K562 (cell line): ENCODE data around the gene GRIN1. TPM values are rescaled to one million over a fixed set of nuclear protein-coding genes. Genes with fewer than 3 reads are reported as not detected.
A peak's percentile ranks its signal among the peaks of the same experiment; 100 is the strongest.

ENCODE experiments used
- ATAC-seq: fragments of 200-7000 bp; cut with Tn5 transposase; 3 replicates; pipeline ENCODE4 v1.9.1; 2020; ENCODE audit warnings: moderate library complexity
- BruUV-seq: library from RNA; stranded (reverse); fragments of 400-500 nt; replicated peaks from 2 replicates; lab custom pipeline; 2021; lab: Mats Ljungman, UMichigan
- CTCF ChIA-PET: fragments of 300-600 bp; formaldehyde crosslinking; extraction: SDS; loops from one replicate; lab custom pipeline; 2021; ENCODE audit warnings: low intra/inter-chr PET ratio; lab: Yijun Ruan, JAX
- POLR2A ChIA-PET: fragments of 300-600, 350-650 bp; sonication (Branson Sonifier 250); formaldehyde crosslinking; extraction: SDS; loops from one replicate; lab custom pipeline; 2021; ENCODE audit warnings: antibody characterized with exemption, inconsistent platforms; lab: Yijun Ruan, JAX
- DNase-seq, 4 experiments: peaks; one replicate each; pipeline versions ENCODE4 v3.0.0 to v3.0.0-alpha.2; 2011 to 2018; ENCODE audit warnings: low spot score in 3 of 4, mixed read lengths in 3 of 4; ENCODE audit errors: extremely low read depth in 1 of 4
- FAIRE-seq: peaks from 2 replicates; lab custom pipeline; 2011; peaks lifted over from hg19 to GRCh38; lab: Jason Lieb, UNC
- H2AFZ ChIP-seq: 2 replicates; pipeline ENCODE4 v1.6.0; 2011; ENCODE audit warnings: low read depth, low read length, control low read depth, inconsistent platforms
- H3K27ac ChIP-seq: fragments of 200-600 bp; 3 replicates; pipeline ENCODE4 v1.8.0; 2011; ENCODE audit warnings: low read depth, mild to moderate bottlenecking, control low read depth, inconsistent platforms, low read length, moderate library complexity, mixed read lengths; ENCODE audit errors: extremely low read depth
- H3K27me3 ChIP-seq, 2 experiments: fragments of 300-600 bp in 1 of 2; 2 replicates in 1 of 2; 3 replicates in 1 of 2; pipeline versions ENCODE4 v1.6.0 to v1.8.0; 2011; ENCODE audit warnings: inconsistent platforms in 2 of 2, low read length in 2 of 2, mild to moderate bottlenecking in 1 of 2, mixed read lengths in 1 of 2, moderate library complexity in 1 of 2; ENCODE audit not compliant: control insufficient read depth in 2 of 2, insufficient read depth in 2 of 2
- H3K36me3 ChIP-seq: fragments of 300-600 bp; 3 replicates; pipeline ENCODE4 v1.8.0; 2011; ENCODE audit warnings: mild to moderate bottlenecking, low read length, inconsistent platforms; ENCODE audit not compliant: control insufficient read depth, insufficient read depth
- H3K4me1 ChIP-seq, 2 experiments: fragments of 200-600 bp in 1 of 2; replicated peaks in 1 of 2; 2 replicates in 1 of 2; 3 replicates in 1 of 2; pipeline versions ENCODE4 v1.5.1 to v1.8.0; 2011; ENCODE audit warnings: inconsistent platforms in 2 of 2, low read length in 2 of 2, mild to moderate bottlenecking in 1 of 2, mixed read lengths in 1 of 2, moderate library complexity in 1 of 2; ENCODE audit not compliant: control insufficient read depth in 2 of 2, insufficient read depth in 2 of 2
- H3K4me2 ChIP-seq: 2 replicates; pipeline ENCODE4 v1.6.1; 2011; ENCODE audit warnings: low read length, control low read depth, inconsistent platforms, mixed read lengths; ENCODE audit not compliant: insufficient read depth
- H3K4me3 ChIP-seq: fragments of 200-600 bp; sonication (generic), shearing (Covaris generic); 2 replicates; pipeline ENCODE4 v1.5.1; 2016; ENCODE audit warnings: control low read depth, inconsistent platforms
- H3K79me2 ChIP-seq: fragments of 200-600 bp; 3 replicates; pipeline ENCODE4 v1.8.0; 2011; ENCODE audit warnings: low read length, inconsistent platforms; ENCODE audit not compliant: control insufficient read depth, insufficient read depth
- H3K9ac ChIP-seq, 2 experiments: 2 replicates each; pipeline versions ENCODE4 v1.6.0 to v1.6.1; 2011; ENCODE audit warnings: low read depth in 2 of 2, low read length in 2 of 2, control low read depth in 1 of 2, inconsistent platforms in 1 of 2, mild to moderate bottlenecking in 1 of 2, mixed read lengths in 1 of 2; ENCODE audit not compliant: insufficient read depth in 1 of 2
- H3K9me1 ChIP-seq: one replicate; pipeline ENCODE4 v1.6.0; 2011; ENCODE audit warnings: inconsistent platforms, mild to moderate bottlenecking, low read length, moderate library complexity; ENCODE audit not compliant: control insufficient read depth, insufficient read depth
- H3K9me3 ChIP-seq: replicated peaks from 2 replicates; pipeline ENCODE4 v1.5.1; 2011; ENCODE audit warnings: low read depth, low read length, inconsistent platforms; ENCODE audit not compliant: control insufficient read depth, insufficient read depth
- H4K20me1 ChIP-seq: replicated peaks from 2 replicates; pipeline ENCODE4 v1.6.1; 2011; ENCODE audit warnings: low read length, inconsistent platforms, mixed read lengths; ENCODE audit not compliant: control insufficient read depth, insufficient read depth
- BRD9 ChIP-seq: fragments of 450-650 bp; IDR thresholded peaks from 2 replicates; pipeline ENCODE4 v1.6.1; 2018; ENCODE audit warnings: low read depth; ENCODE audit not compliant: partially characterized antibody
- CC2D1A ChIP-seq: fragments of 450-650 bp; IDR thresholded peaks from 2 replicates; pipeline ENCODE4 v1.6.1; 2017; ENCODE audit warnings: mild to moderate bottlenecking
- MAFG ChIP-seq: fragments of 450-650 bp; conservative IDR thresholded peaks from 2 replicates; pipeline ENCODE4 v1.6.1; 2016; ENCODE audit warnings: missing genetic modification characterization, missing compliant biosample characterization
- NEUROD1 ChIP-seq: fragments of 150-350 bp; IDR thresholded peaks from 2 replicates; pipeline ENCODE4 v1.6.1; 2014; ENCODE audit warnings: borderline replicate concordance, low read length, low read depth; ENCODE audit not compliant: partially characterized antibody
- POLR2G ChIP-seq: fragments of 200-400 bp; formaldehyde crosslinking; IDR thresholded peaks from 2 replicates; pipeline ENCODE4 v1.6.1; 2017; ENCODE audit warnings: low read depth, mild to moderate bottlenecking, antibody characterized with exemption, low read length, moderate library complexity
- RBM22 ChIP-seq: fragments of 200-400 bp; formaldehyde crosslinking; IDR thresholded peaks from 2 replicates; pipeline ENCODE4 v1.6.1; 2018; ENCODE audit warnings: low read length, low read depth; ENCODE audit not compliant: poor library complexity, severe bottlenecking
- RNF2 ChIP-seq: sonication (generic); IDR thresholded peaks from 2 replicates; pipeline ENCODE4 v1.6.1; 2016
- SMAD2 ChIP-seq: fragments of 150-350 bp; IDR thresholded peaks from 2 replicates; pipeline ENCODE4 v1.6.1; 2014; ENCODE audit warnings: low read depth, mild to moderate bottlenecking, low read length
- TBL1XR1 ChIP-seq, 2 experiments: IDR thresholded peaks; 2 replicates each; pipeline ENCODE4 v1.6.1; 2012; ENCODE audit warnings: improper control_type of control experiment in 2 of 2, low read length in 2 of 2, mild to moderate bottlenecking in 1 of 2
- WGBS: fragments of 100-300 bp; shearing (Covaris generic); methylation state at CpG from one replicate; pipeline ENCODE4 v1.1.6; 2016; ENCODE audit warnings: low coverage, mixed read lengths; ENCODE audit not compliant: insufficient coverage; ENCODE audit errors: missing lambda C conversion rate; 5-methylcytosine and 5-hydroxymethylcytosine counted together
- in situ Hi-C: fragments of 300-500 bp; cut with MboI; formaldehyde crosslinking; loops from 4 replicates; pipeline ENCODE4 v1.15.0; 2018; ENCODE audit warnings: inconsistent platforms, mixed read lengths
- intact Hi-C: fragments of 100-400 bp; cut with micrococcal nuclease; formaldehyde crosslinking; loops from 2 replicates; pipeline ENCODE4 v1.14.2; 2022
- polyA plus RNA-seq, 8 experiments: library from polyadenylated mRNA; depleted of rRNA in 4 of 8; stranded (reverse) in 5 of 8; unstranded in 3 of 8; fragments of >200 nt; fragmentation: Nextera tagmentation in 2 of 8; fragmentation: Illumina TruSeq in 1 of 8; extraction: Ambion mirVana in 2 of 8; extraction: Trizol in 1 of 8; gene quantifications; 2 replicates each; pipeline versions ENCODE4 v1.2.1 to v1.2.3, GENCODE V29; 2011 to 2014; ENCODE audit warnings: inconsistent platforms in 1 of 8, missing spikeins in 1 of 8
- total RNA-seq, 7 experiments: library from RNA; depleted of rRNA in 6 of 7; stranded (reverse); fragments of >200 nt in 6 of 7; fragmentation: Illumina TruSeq in 2 of 7; extraction: Trizol in 2 of 7; gene quantifications; 2 replicates each; pipeline versions ENCODE4 v1.2.1 to v1.2.3, GENCODE V29; 2011 to 2021; ENCODE audit warnings: low replicate concordance in 1 of 7
- TF ChIP-seq, protein P1 (sequence below): fragments of 250-450 bp; sonication (Bioruptor Pico); IDR thresholded peaks from 2 replicates; pipeline ENCODE4 v1.8.0; 2021; ENCODE audit warnings: moderate library complexity, mild to moderate bottlenecking, inconsistent platforms
- TF ChIP-seq, protein P2 (sequence below): fragments of 450-650 bp; IDR thresholded peaks from 2 replicates; pipeline ENCODE4 v1.6.1; 2018; ENCODE audit not compliant: partially characterized antibody
- TF ChIP-seq, protein P3 (sequence below): fragments of 250-450 bp; sonication (Bioruptor Pico); IDR thresholded peaks from 2 replicates; pipeline ENCODE4 v1.5.1; 2021; ENCODE audit warnings: mild to moderate bottlenecking
- TF ChIP-seq, protein P4 (sequence below): IDR thresholded peaks from 2 replicates; pipeline ENCODE4 v1.6.1; 2011; ENCODE audit not compliant: insufficient read length; ENCODE audit errors: extremely low read depth

The GRIN1 gene
- total and polyA plus RNA-seq, 9 of the 15 experiments (the other 6 are each of a cell fraction or from before 2014, with no cell fraction given), result 0.03 to 0.35 (median 0.16) TPM; not detected in 6

DNA sequence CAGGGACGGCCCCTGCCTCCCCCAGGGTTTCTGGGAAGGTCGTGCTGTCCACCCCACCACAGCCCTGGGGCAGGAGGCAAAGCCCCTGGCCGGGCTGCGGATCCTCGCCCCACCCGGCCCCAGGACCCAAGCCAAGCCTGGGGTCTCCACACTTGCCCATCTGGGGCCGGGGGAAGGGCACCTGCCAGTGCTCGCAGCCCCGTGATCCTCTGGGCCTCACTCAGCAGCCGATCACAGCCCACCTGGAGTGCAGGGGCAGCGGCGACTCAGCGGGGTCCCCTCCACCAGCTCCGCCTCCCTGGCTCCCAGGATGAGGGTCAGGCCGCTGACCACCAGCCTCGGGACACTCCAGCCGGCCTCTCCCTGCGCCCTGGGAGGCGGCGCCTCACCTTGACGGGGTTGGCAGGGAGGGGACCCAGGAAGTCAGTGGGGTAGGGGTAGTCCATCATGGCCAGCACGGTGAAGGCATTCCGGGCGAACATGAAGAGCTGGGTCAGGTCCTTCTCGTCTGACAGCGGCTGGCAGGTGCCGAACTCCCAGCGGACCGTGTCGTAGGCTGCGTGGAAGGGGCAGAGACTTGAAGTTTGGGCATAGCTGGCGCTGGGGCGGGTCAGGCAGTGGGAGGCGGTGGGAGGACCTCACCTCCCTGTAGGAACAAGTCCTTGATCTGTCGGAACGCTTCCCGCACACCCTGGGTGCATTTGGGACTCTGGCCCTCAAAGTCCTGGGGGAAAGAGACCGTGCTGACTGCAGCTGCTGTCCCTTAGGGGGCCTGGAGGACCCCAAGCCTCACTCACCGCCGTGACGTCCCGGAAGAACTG, 26.2 kb upstream of the GRIN1 start:
- peaks cover 18 to 88% of the 10 kb centered on the region in 2 experiments for H3K4me1 ChIP-seq
- no peak for ATAC-seq
- no peak overlapping the region for H3K4me2 ChIP-seq
- no peak for TF ChIP-seq RBM22
- no peak for TF ChIP-seq CC2D1A
- TF ChIP-seq, protein P1, sequence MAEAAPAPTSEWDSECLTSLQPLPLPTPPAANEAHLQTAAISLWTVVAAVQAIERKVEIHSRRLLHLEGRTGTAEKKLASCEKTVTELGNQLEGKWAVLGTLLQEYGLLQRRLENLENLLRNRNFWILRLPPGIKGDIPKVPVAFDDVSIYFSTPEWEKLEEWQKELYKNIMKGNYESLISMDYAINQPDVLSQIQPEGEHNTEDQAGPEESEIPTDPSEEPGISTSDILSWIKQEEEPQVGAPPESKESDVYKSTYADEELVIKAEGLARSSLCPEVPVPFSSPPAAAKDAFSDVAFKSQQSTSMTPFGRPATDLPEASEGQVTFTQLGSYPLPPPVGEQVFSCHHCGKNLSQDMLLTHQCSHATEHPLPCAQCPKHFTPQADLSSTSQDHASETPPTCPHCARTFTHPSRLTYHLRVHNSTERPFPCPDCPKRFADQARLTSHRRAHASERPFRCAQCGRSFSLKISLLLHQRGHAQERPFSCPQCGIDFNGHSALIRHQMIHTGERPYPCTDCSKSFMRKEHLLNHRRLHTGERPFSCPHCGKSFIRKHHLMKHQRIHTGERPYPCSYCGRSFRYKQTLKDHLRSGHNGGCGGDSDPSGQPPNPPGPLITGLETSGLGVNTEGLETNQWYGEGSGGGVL (CRISPR knock-in tag), result no peak
- no peak for TF ChIP-seq SMAD2
- no peak for TF ChIP-seq TBL1XR1 (IDR thresholded peaks at IDR 0.05; ENCODE audit: low read length in 2 of 2)
- peak; percentile 31 for TF ChIP-seq POLR2G
- no peak for TF ChIP-seq NEUROD1
- TF ChIP-seq, protein P2, sequence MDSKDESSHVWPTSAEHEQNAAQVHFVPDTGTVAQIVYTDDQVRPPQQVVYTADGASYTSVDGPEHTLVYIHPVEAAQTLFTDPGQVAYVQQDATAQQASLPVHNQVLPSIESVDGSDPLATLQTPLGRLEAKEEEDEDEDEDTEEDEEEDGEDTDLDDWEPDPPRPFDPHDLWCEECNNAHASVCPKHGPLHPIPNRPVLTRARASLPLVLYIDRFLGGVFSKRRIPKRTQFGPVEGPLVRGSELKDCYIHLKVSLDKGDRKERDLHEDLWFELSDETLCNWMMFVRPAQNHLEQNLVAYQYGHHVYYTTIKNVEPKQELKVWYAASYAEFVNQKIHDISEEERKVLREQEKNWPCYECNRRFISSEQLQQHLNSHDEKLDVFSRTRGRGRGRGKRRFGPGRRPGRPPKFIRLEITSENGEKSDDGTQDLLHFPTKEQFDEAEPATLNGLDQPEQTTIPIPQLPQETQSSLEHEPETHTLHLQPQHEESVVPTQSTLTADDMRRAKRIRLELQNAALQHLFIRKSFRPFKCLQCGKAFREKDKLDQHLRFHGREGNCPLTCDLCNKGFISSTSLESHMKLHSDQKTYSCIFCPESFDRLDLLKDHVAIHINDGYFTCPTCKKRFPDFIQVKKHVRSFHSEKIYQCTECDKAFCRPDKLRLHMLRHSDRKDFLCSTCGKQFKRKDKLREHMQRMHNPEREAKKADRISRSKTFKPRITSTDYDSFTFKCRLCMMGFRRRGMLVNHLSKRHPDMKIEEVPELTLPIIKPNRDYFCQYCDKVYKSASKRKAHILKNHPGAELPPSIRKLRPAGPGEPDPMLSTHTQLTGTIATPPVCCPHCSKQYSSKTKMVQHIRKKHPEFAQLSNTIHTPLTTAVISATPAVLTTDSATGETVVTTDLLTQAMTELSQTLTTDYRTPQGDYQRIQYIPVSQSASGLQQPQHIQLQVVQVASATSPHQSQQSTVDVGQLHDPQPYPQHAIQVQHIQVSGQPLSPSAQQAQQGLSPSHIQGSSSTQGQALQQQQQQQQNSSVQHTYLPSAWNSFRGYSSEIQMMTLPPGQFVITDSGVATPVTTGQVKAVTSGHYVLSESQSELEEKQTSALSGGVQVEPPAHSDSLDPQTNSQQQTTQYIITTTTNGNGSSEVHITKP, result no peak
- TF ChIP-seq, protein P3, sequence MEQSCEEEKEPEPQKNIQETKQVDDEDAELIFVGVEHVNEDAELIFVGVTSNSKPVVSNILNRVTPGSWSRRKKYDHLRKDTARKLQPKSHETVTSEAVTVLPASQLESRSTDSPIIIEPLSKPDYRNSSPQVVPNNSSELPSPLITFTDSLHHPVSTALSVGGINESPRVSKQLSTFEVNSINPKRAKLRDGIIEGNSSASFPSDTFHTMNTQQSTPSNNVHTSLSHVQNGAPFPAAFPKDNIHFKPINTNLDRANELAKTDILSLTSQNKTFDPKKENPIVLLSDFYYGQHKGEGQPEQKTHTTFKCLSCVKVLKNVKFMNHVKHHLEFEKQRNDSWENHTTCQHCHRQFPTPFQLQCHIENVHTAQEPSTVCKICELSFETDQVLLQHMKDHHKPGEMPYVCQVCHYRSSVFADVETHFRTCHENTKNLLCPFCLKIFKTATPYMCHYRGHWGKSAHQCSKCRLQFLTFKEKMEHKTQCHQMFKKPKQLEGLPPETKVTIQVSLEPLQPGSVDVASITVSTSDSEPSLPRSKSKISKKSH (CRISPR knock-in tag), result no peak
- TF ChIP-seq RNF2, result no peak
- TF ChIP-seq, protein P4, sequence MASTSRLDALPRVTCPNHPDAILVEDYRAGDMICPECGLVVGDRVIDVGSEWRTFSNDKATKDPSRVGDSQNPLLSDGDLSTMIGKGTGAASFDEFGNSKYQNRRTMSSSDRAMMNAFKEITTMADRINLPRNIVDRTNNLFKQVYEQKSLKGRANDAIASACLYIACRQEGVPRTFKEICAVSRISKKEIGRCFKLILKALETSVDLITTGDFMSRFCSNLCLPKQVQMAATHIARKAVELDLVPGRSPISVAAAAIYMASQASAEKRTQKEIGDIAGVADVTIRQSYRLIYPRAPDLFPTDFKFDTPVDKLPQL, result no peak
- TF ChIP-seq MAFG (tag), result no peak
- no peak for TF ChIP-seq BRD9

More for the DNA sequence above, 26.2 kb upstream of the GRIN1 start:
- Histone ChIP-seq H3K9me3 (no peaks in the 10 kb centered on the region), H3K9me1 (no peaks in the 10 kb centered on the region), H2AFZ (no peak overlapping the region), H3K9ac (peak overlapping the region in 1 of 2 experiments; percentile 97; a peak in 2 of 4 replicates), H4K20me1 (no peaks in the 10 kb centered on the region), H3K4me3 (peak overlapping the region; percentile 35; the same call in 1 of the 2 replicates), H3K27me3 (no peaks in the 10 kb centered on the region), H3K36me3 (peaks cover 58% of the 10 kb centered on the region; the same call in 2 of the 3 replicates), H3K27ac (no peak overlapping the region), H3K79me2 (peaks cover 27% of the 10 kb centered on the region)
- POLR2A ChIA-PET, result interaction anchor here (0.6 to 0.9 kb wide), 3 partner anchors 20 to 464 kb away, joined by 3 to 5 read pairs (median 4); no protein-coding TSS in a partner anchor
- DNase-seq (peak in 1 of 4 experiments; percentile 11), FAIRE-seq (no peak)
- 90% methylated on average over 24 of the region's 42 CpGs for WGBS
- intact Hi-C loops, result no loop called here
- BruUV-seq, result no TSS peak
- CTCF ChIA-PET, result no interaction called here
- in situ Hi-C loops, result no loop called here
